GM23338 (cell line): Measurements from ENCODE around the gene FAM168B.

ENCODE experiments used
- CREB1 ChIP-seq: fragments of 250-450 bp; sonication (Bioruptor Pico); IDR thresholded peaks from 2 replicates; pipeline ENCODE4 v1.5.0; 2020; ENCODE audit warnings: low read depth, mild to moderate bottlenecking, moderate library complexity
- CTCF ChIP-seq, 2 experiments: fragments of 200-600 bp in 1 of 2; sonication (generic) in 1 of 2; conservative IDR thresholded peaks; 2 replicates each; pipeline versions ENCODE4 v1.5.1 to v1.6.1; 2016 to 2017; ENCODE audit warnings: antibody characterized with exemption in 2 of 2, low read depth in 2 of 2, mild to moderate bottlenecking in 2 of 2, moderate library complexity in 1 of 2
- EZH2 ChIP-seq: fragments of 200-600 bp; sonication (generic); IDR thresholded peaks from one replicate; pipeline ENCODE4 v1.8.0; 2017; ENCODE audit warnings: antibody characterized with exemption, mild to moderate bottlenecking, low read depth; ENCODE audit not compliant: unreplicated experiment
- EZH2phosphoT487 ChIP-seq: fragments of 200-600 bp; sonication (generic); IDR thresholded peaks from one replicate; pipeline ENCODE4 v1.8.1; 2018; ENCODE audit warnings: antibody characterized with exemption; ENCODE audit not compliant: unreplicated experiment
- JUNB ChIP-seq: IDR thresholded peaks from one replicate; pipeline ENCODE4 v1.6.1; 2016; ENCODE audit warnings: antibody characterized with exemption; ENCODE audit not compliant: unreplicated experiment
- POLR2AphosphoS5 ChIP-seq: IDR thresholded peaks from 2 replicates; pipeline ENCODE4 v1.6.1; 2016; ENCODE audit warnings: antibody characterized with exemption, low read depth
- REST ChIP-seq: IDR thresholded peaks from one replicate; pipeline ENCODE4 v1.6.1; 2018; ENCODE audit warnings: antibody characterized with exemption; ENCODE audit not compliant: unreplicated experiment
- ZNF331 ChIP-seq: fragments of 250-450 bp; sonication (Bioruptor Pico); IDR thresholded peaks from 2 replicates; pipeline ENCODE4 v1.5.0; 2020; ENCODE audit warnings: low read depth, mild to moderate bottlenecking, moderate library complexity
- TF ChIP-seq, protein P1 (sequence below): IDR thresholded peaks from 2 replicates; pipeline ENCODE4 v1.6.1; 2016; ENCODE audit warnings: antibody characterized with exemption
- TF ChIP-seq, protein P2 (sequence below): fragments of 250-450 bp; sonication (Bioruptor Pico); IDR thresholded peaks from 2 replicates; pipeline ENCODE4 v1.5.0; 2020; ENCODE audit warnings: mild to moderate bottlenecking, moderate library complexity

GRCh38 chr2:131006561-131006960 is 86.7 kb downstream of the FAM168B start:
- TF ChIP-seq CTCF (conservative IDR thresholded peaks at IDR 0.05; ENCODE audit: low read depth in 2 of 2) = no peak
- no peak for TF ChIP-seq REST
- no peak for TF ChIP-seq EZH2phosphoT487
- TF ChIP-seq CREB1 (CRISPR knock-in tag) = no peak
- no peak for TF ChIP-seq ZNF331 (CRISPR knock-in tag)
- no peak for TF ChIP-seq EZH2
- no peak for TF ChIP-seq POLR2AphosphoS5
- TF ChIP-seq, protein P1, sequence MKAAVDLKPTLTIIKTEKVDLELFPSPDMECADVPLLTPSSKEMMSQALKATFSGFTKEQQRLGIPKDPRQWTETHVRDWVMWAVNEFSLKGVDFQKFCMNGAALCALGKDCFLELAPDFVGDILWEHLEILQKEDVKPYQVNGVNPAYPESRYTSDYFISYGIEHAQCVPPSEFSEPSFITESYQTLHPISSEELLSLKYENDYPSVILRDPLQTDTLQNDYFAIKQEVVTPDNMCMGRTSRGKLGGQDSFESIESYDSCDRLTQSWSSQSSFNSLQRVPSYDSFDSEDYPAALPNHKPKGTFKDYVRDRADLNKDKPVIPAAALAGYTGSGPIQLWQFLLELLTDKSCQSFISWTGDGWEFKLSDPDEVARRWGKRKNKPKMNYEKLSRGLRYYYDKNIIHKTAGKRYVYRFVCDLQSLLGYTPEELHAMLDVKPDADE = no peak
- no peak for TF ChIP-seq JUNB
- TF ChIP-seq, protein P2, sequence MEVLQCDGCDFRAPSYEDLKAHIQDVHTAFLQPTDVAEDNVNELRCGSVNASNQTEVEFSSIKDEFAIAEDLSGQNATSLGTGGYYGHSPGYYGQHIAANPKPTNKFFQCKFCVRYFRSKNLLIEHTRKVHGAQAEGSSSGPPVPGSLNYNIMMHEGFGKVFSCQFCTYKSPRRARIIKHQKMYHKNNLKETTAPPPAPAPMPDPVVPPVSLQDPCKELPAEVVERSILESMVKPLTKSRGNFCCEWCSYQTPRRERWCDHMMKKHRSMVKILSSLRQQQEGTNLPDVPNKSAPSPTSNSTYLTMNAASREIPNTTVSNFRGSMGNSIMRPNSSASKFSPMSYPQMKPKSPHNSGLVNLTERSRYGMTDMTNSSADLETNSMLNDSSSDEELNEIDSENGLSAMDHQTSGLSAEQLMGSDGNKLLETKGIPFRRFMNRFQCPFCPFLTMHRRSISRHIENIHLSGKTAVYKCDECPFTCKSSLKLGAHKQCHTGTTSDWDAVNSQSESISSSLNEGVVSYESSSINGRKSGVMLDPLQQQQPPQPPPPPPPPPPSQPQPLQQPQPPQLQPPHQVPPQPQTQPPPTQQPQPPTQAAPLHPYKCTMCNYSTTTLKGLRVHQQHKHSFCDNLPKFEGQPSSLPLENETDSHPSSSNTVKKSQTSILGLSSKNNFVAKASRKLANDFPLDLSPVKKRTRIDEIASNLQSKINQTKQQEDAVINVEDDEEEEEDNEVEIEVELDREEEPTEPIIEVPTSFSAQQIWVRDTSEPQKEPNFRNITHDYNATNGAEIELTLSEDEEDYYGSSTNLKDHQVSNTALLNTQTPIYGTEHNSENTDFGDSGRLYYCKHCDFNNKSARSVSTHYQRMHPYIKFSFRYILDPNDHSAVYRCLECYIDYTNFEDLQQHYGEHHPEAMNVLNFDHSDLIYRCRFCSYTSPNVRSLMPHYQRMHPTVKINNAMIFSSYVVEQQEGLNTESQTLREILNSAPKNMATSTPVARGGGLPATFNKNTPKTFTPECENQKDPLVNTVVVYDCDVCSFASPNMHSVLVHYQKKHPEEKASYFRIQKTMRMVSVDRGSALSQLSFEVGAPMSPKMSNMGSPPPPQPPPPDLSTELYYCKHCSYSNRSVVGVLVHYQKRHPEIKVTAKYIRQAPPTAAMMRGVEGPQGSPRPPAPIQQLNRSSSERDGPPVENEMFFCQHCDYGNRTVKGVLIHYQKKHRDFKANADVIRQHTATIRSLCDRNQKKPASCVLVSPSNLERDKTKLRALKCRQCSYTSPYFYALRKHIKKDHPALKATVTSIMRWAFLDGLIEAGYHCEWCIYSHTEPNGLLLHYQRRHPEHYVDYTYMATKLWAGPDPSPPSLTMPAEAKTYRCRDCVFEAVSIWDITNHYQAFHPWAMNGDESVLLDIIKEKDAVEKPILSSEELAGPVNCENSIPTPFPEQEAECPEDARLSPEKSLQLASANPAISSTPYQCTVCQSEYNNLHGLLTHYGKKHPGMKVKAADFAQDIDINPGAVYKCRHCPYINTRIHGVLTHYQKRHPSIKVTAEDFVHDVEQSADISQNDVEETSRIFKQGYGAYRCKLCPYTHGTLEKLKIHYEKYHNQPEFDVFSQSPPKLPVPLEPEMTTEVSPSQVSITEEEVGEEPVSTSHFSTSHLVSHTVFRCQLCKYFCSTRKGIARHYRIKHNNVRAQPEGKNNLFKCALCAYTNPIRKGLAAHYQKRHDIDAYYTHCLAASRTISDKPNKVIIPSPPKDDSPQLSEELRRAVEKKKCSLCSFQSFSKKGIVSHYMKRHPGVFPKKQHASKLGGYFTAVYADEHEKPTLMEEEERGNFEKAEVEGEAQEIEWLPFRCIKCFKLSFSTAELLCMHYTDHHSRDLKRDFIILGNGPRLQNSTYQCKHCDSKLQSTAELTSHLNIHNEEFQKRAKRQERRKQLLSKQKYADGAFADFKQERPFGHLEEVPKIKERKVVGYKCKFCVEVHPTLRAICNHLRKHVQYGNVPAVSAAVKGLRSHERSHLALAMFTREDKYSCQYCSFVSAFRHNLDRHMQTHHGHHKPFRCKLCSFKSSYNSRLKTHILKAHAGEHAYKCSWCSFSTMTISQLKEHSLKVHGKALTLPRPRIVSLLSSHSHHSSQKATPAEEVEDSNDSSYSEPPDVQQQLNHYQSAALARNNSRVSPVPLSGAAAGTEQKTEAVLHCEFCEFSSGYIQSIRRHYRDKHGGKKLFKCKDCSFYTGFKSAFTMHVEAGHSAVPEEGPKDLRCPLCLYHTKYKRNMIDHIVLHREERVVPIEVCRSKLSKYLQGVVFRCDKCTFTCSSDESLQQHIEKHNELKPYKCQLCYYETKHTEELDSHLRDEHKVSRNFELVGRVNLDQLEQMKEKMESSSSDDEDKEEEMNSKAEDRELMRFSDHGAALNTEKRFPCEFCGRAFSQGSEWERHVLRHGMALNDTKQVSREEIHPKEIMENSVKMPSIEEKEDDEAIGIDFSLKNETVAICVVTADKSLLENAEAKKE (CRISPR knock-in tag) = no peak
